Measurements from ENCODE around the gene MAN2B2.

DNA sequence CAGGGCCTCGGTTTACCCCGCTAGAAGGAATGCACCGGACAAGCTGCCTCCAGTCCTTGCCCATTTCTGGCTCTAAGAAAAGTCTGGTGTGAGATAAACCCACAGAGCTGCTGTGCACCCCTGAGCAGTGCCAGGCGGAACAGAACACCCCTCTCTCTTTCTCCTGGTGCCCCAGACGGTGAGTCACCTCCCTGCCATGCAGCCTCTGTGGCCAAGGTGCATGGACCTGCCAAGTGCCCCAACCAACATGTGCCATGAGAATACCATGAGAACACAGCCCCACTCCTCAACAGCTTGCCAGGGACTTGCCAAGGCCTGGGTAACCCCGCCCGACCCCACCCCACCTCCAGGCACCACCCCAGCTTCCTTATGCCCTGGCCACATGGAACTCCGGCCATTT is 47.7 kb upstream of the MAN2B2 start:
- TF ChIP-seq, protein P1, sequence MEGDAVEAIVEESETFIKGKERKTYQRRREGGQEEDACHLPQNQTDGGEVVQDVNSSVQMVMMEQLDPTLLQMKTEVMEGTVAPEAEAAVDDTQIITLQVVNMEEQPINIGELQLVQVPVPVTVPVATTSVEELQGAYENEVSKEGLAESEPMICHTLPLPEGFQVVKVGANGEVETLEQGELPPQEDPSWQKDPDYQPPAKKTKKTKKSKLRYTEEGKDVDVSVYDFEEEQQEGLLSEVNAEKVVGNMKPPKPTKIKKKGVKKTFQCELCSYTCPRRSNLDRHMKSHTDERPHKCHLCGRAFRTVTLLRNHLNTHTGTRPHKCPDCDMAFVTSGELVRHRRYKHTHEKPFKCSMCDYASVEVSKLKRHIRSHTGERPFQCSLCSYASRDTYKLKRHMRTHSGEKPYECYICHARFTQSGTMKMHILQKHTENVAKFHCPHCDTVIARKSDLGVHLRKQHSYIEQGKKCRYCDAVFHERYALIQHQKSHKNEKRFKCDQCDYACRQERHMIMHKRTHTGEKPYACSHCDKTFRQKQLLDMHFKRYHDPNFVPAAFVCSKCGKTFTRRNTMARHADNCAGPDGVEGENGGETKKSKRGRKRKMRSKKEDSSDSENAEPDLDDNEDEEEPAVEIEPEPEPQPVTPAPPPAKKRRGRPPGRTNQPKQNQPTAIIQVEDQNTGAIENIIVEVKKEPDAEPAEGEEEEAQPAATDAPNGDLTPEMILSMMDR (IDR thresholded peaks at IDR 0.05), result no peak
- TF ChIP-seq POLR2A (IDR thresholded peaks at IDR 0.05) (no peak), POLR2AphosphoS5 (IDR thresholded peaks at IDR 0.05) (no peak)

Measured in breast epithelium (tissue), 3 donors.